NB4 (cell line): ENCODE results near the gene SGCD.

Experiments used
- CTCF ChIP-seq: IDR thresholded peaks from one replicate; pipeline ENCODE4 v1.5.1; 2012; ENCODE audit warnings: low read depth, low read length
- MAX ChIP-seq: IDR thresholded peaks from 2 replicates; pipeline ENCODE4 v1.6.1; 2011; ENCODE audit warnings: low read depth, low read length
- MYC ChIP-seq: IDR thresholded peaks from 2 replicates; pipeline ENCODE4 v1.6.1; 2011; ENCODE audit warnings: low read depth, low read length
- POLR2A ChIP-seq: IDR thresholded peaks from 2 replicates; pipeline ENCODE4 v1.6.1; 2011; ENCODE audit warnings: mild to moderate bottlenecking; ENCODE audit not compliant: insufficient read length; ENCODE audit errors: extremely low read depth

GRCh38 chr5:156706631-156707030, 379.7 kb downstream of the SGCD start:
- TF ChIP-seq CTCF (no peak), POLR2A (no peak), MAX (no peak), MYC (no peak)
